Keratinocyte (primary cell): ENCODE data around the gene LRRC46.

Experiments
- CTCF ChIP-seq, 3 experiments: IDR thresholded peaks in 1 of 3; conservative IDR thresholded peaks in 1 of 3; optimal IDR thresholded peaks in 1 of 3; 2 replicates in 2 of 3; 3 replicates in 1 of 3; pipeline versions ENCODE3 to v1.5.1; 2011; ENCODE audit warnings: low read length in 3 of 3, mild to moderate bottlenecking in 3 of 3, moderate library complexity in 2 of 3, control low read depth in 1 of 3, inconsistent platforms in 1 of 3; ENCODE audit not compliant: insufficient read depth in 2 of 3; ENCODE audit errors: extremely low read depth in 1 of 3
- EZH2 ChIP-seq: IDR thresholded peaks from one replicate; pipeline ENCODE4 v1.6.1; 2012; ENCODE audit warnings: inconsistent platforms, mild to moderate bottlenecking, low read length, moderate library complexity

DNA sequence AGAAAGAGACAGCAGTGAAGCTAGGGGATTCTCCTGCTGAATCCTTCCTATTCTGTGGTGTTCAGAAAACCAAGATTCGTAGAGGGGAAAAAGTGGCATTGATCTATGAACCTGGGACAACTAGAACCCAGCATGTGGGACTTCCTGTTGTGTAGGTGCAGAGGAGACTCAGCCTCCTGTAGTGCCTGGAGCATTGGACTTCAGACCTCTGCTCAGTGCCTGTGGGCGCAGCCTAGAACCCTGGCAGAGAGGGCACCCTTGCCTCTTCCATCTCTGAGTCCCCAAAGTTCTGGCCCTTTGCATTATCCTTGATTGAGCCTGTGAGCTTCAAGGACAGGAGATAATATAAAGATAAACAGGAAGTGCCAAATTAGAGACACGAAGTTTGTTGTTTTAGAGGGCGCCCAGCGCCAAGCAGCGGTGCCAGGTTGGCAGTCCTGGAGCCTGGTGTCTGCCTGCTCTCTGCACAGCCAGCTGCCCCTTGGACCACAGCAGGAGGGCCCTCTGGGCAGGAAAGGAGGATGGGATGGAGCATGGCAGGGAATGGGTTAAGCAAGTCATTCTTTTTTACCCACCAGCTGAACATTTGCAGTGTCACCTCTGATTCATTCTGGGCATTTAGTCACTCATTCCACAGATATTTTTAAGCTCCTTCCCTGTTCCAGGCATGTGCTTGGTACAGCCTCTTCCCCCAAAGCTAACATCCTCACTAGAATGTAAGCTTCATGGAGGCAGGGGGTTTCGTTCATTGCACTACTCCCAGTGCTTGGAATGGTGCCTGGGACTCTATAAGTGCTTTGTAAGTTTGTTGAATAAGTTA lies 31.4 kb downstream of the LRRC46 start:
- no peak for TF ChIP-seq EZH2
- TF ChIP-seq CTCF (optimal IDR thresholded peaks at IDR 0.05 in 1 of 3, IDR thresholded peaks at IDR 0.05 in 1 of 3, conservative IDR thresholded peaks at IDR 0.05 in 1 of 3; ENCODE audit: extremely low read depth in 1 of 3, insufficient read depth in 2 of 3, low read length in 3 of 3), result no peak
